ENCODE data around the gene AMPD3.

The AMPD3 gene

GRCh38 chr11:10540915-10541560 is 86.0 kb downstream of the AMPD3 start, which contains the start of gene RNF141:
Gene RNF141, minus strand, starts transcription at chr11:10541187. Its CDS starts 7,029 bp downstream, at chr11:10534158.
- peak; percentile 90 for DNase-seq (ENCODE audit: low spot score)

GRCh38 chr11:10541561-10541930 is 86.5 kb downstream of the AMPD3 start:
- no peak for DNase-seq (ENCODE audit: low spot score)

GRCh38 chr11:10542776-10543175 is 87.7 kb downstream of the AMPD3 start:
- DNase-seq (ENCODE audit: low spot score): no peak

DNA sequence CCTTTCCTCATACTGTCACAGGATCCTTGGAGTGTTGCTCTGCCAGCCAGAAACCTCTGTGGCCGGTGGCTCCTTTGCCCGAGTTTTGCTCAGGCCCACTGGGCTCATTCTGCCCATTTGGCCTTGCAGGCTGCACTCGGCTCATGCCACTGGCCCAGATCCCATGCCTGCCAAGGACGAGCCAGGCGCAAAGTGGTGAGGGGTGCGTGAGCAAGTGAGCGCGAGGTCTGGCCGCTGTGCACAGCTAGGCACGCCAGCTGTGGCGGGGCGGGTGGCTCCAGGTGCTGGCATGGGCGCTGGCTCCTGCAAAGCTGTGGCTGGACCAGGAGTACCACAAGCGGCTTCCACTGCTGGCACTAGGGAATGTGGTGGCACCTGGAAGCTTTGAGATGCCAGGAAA is 88.7 kb downstream of the AMPD3 start:
- no peak for DNase-seq (ENCODE audit: low spot score)

- DNase-seq (ENCODE audit: low spot score): no peak
Observed at GRCh38 chr11:10544491-10545465, 89.7 kb downstream of the AMPD3 start.

DNA sequence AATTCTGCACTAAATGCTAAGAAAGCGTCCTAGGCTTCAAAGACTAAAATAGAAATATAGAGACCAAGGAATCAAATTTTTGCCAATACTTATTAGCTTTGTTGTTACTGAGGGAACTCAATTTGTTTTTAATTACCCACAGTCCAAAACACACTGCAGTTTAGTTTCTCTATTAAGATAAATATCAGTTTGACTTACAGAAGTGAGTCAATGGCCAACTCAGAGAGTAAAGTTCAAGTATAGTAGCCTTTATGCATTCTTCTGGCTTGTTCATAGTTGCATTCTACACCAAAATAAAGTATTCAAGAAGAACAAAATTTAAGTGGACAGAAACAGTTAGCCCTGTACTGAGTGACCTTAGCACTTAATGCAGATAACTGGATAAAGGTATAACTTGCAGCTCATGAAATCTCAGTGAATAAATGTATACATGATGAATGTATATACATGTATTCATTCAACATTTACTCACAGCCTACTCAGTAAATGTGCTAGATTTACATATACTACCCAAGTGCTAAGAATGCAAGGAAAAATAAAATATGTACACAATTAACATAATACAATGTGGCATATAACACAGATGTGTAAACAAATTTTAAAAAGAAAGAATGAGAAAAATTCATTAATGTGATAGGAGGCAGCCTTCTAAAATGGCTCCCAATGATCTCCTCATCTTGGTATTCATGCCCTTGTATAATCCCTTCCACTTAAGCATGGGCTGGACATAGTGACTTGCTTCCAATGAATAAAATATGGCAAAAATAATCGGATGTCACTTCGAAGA is 95.6 kb downstream of the AMPD3 start:
- DNase-seq (ENCODE audit: low spot score): no peak

DNA sequence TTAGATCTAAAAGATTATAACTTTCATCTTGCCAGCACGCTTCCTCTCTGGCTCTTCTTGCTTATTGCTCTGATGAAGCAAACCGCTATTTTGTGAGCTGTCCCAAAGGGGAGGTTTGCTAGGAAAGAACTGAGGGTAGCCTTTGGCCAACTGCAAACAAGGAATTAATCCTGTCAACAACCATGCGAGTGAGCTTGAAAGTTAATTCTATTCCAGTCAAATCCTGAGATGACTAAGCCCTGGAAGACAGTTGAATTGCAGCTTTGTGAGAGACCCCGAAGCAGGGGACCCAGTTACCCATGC is 96.2 kb downstream of the AMPD3 start:
- no peak for DNase-seq (ENCODE audit: low spot score)

DNA sequence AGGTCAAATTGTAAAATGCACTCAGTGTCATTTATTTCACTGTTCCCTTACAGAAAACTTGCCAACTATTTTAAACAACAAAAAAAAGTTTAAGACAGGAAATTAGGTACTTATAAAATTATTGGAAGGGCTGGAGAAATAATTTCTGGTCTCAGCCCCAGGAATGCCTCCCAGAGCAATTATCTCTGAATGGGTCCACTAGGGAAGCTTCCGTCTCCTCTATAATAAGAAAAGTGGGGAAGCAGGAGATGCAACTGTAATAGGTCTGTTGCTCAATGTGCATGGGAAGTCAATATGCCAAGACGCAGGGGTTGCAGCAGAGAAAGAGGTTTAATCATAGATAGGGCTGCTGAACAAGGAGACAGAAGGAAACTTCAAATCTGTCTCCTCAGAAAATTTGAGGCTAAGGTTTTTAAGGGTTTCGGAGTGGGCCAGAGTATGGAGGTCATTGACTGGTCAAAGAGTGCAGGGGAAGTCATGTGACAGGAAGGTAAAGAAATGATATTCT is 96.8 kb downstream of the AMPD3 start:
- no peak for DNase-seq (ENCODE audit: low spot score)

DNA sequence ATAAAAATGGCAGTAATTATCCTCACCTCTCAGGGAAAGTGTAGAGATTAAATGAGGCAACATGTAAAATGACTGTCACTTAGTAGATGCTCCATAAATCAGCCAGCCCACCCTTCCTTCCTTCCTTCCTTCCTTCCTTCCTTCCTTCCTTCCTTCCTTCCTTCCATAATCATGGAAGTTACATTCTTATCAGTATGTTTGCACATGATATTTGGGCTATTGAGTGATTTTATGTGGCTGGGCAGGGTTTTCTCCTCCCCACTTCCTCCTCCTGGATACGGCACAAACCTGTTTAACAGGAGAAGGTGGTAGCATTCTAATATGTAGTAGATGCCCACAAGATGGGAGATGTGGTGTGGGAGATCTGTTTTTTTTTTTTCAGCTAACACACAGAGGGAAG is 101.5 kb downstream of the AMPD3 start:
- no peak for DNase-seq (ENCODE audit: low spot score)
